ENCODE data around the gene CDH4.

CDH4 gene

GRCh38 chr20:61475729-61476128 lies 223.7 kb downstream of the CDH4 start:
- Histone ChIP-seq H3K4me2 (ENCODE audit: low read depth, low read length, poor library complexity, severe bottlenecking) (no peak overlapping the region), H4K20me1 (ENCODE audit: low read depth, low read length) (no peaks in the 10 kb centered on the region), H3K27ac (ENCODE audit: low read depth, low read length) (no peak overlapping the region), H3K79me2 (ENCODE audit: insufficient read depth, low read length) (no peaks in the 10 kb centered on the region), H3K36me3 (ENCODE audit: low read length) (no peaks in the 10 kb centered on the region), H3K9ac (ENCODE audit: low read length) (no peak overlapping the region), H3K27me3 (ENCODE audit: low read length) (no peaks in the 10 kb centered on the region), H3K9me2 (replicated peaks; ENCODE audit: insufficient read depth, low read length) (no peaks in the 10 kb centered on the region), H3K9me3 (ENCODE audit: insufficient read depth, low read length) (no peaks in the 10 kb centered on the region), H3F3A (ENCODE audit: insufficient read depth) (no peaks in the 10 kb centered on the region), H2AFZ (ENCODE audit: low read depth, low read length, severe bottlenecking) (no peak overlapping the region), H3K4me3 (ENCODE audit: insufficient read depth, low read length, poor library complexity, severe bottlenecking) (no peak overlapping the region)
- no peak for TF ChIP-seq EZH2phosphoT487 (conservative IDR thresholded peaks at IDR 0.05; ENCODE audit: low read length)

GRCh38 chr20:61476956-61477355 lies 224.9 kb downstream of the CDH4 start:
- no peak overlapping the region for H3K4me2 ChIP-seq (ENCODE audit: low read depth, low read length, poor library complexity, severe bottlenecking)
- H2AFZ ChIP-seq (ENCODE audit: low read depth, low read length, severe bottlenecking) = no peak overlapping the region
- no peaks in the 10 kb centered on the region for H4K20me1 ChIP-seq (ENCODE audit: low read depth, low read length)
- no peaks in the 10 kb centered on the region for H3K27me3 ChIP-seq (ENCODE audit: low read length)
- H3K9ac ChIP-seq (ENCODE audit: low read length) = no peak overlapping the region
- H3K36me3 ChIP-seq (ENCODE audit: low read length) = no peaks in the 10 kb centered on the region
- no peaks in the 10 kb centered on the region for H3K9me2 ChIP-seq (replicated peaks; ENCODE audit: insufficient read depth, low read length)
- TF ChIP-seq, protein P1, sequence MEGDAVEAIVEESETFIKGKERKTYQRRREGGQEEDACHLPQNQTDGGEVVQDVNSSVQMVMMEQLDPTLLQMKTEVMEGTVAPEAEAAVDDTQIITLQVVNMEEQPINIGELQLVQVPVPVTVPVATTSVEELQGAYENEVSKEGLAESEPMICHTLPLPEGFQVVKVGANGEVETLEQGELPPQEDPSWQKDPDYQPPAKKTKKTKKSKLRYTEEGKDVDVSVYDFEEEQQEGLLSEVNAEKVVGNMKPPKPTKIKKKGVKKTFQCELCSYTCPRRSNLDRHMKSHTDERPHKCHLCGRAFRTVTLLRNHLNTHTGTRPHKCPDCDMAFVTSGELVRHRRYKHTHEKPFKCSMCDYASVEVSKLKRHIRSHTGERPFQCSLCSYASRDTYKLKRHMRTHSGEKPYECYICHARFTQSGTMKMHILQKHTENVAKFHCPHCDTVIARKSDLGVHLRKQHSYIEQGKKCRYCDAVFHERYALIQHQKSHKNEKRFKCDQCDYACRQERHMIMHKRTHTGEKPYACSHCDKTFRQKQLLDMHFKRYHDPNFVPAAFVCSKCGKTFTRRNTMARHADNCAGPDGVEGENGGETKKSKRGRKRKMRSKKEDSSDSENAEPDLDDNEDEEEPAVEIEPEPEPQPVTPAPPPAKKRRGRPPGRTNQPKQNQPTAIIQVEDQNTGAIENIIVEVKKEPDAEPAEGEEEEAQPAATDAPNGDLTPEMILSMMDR (IDR thresholded peaks at IDR 0.05; ENCODE audit: insufficient read depth, low read length, poor library complexity, severe bottlenecking) = no peak
- no peak for TF ChIP-seq EZH2phosphoT487 (conservative IDR thresholded peaks at IDR 0.05; ENCODE audit: low read length)
- no peak overlapping the region for H3K4me3 ChIP-seq (ENCODE audit: insufficient read depth, low read length, poor library complexity, severe bottlenecking)
- H3F3A ChIP-seq (ENCODE audit: insufficient read depth) = no peaks in the 10 kb centered on the region
- no peaks in the 10 kb centered on the region for H3K9me3 ChIP-seq (ENCODE audit: insufficient read depth, low read length)
- H3K27ac ChIP-seq (ENCODE audit: low read depth, low read length) = no peak overlapping the region
- H3K79me2 ChIP-seq (ENCODE audit: insufficient read depth, low read length) = no peaks in the 10 kb centered on the region

DNA sequence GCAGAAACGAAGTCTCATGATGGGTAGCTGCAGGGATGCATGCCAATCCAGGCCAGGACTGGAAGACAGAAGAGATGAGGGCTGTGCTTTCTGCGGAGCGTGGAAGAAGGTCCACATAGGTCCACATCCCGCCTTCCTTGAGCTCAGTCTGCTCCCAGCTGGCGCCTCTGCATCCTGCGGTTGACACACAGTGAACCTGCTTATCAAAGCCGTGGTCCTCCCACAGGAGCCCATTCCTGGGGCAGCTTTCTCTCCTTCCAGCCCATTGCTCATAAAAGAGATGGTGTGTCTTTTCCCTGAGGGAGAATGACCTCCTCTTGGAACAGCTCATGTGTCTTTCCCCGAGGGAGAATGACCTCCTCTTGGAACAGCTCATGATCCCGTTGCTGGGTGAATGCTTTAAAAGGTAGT lies 225.4 kb downstream of the CDH4 start:
- Histone ChIP-seq H3K36me3 (ENCODE audit: low read length) (no peaks in the 10 kb centered on the region), H3F3A (ENCODE audit: insufficient read depth) (no peaks in the 10 kb centered on the region), H3K9me3 (ENCODE audit: insufficient read depth, low read length) (no peaks in the 10 kb centered on the region), H4K20me1 (ENCODE audit: low read depth, low read length) (no peaks in the 10 kb centered on the region), H3K27ac (ENCODE audit: low read depth, low read length) (no peak overlapping the region), H3K4me2 (ENCODE audit: low read depth, low read length, poor library complexity, severe bottlenecking) (no peak overlapping the region), H2AFZ (ENCODE audit: low read depth, low read length, severe bottlenecking) (no peak overlapping the region), H3K9me2 (replicated peaks; ENCODE audit: insufficient read depth, low read length) (no peaks in the 10 kb centered on the region), H3K27me3 (ENCODE audit: low read length) (no peaks in the 10 kb centered on the region), H3K79me2 (ENCODE audit: insufficient read depth, low read length) (no peaks in the 10 kb centered on the region), H3K4me3 (ENCODE audit: insufficient read depth, low read length, poor library complexity, severe bottlenecking) (no peak overlapping the region), H3K9ac (ENCODE audit: low read length) (no peak overlapping the region)
- TF ChIP-seq, protein P1 (IDR thresholded peaks at IDR 0.05; ENCODE audit: insufficient read depth, low read length, poor library complexity, severe bottlenecking) = no peak
- no peak for TF ChIP-seq EZH2phosphoT487 (conservative IDR thresholded peaks at IDR 0.05; ENCODE audit: low read length)

DNA sequence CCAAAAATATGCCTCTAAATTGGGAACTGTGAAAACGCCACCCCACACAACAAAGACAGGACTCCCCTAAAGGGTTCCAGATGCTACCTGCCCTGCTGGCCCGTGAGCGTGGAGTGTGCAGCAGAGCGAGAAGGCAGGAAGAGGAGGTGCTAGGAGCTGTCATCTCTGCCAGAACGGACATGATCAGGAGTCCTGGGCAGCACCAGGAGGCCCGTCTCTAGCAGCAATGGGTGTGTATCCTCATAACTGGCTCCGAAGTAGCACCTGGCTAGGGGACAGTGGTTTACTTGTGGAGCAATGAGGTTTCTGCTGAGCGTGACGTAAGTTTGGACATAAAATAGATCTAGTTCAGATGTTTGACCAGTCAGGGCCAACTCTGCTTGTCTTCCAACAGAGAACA lies 226.0 kb downstream of the CDH4 start:
- Histone ChIP-seq H3K27me3 (ENCODE audit: low read length) (no peaks in the 10 kb centered on the region), H3K9me2 (replicated peaks; ENCODE audit: insufficient read depth, low read length) (no peaks in the 10 kb centered on the region), H3K27ac (ENCODE audit: low read depth, low read length) (no peak overlapping the region), H3K36me3 (ENCODE audit: low read length) (no peaks in the 10 kb centered on the region), H3K4me3 (ENCODE audit: insufficient read depth, low read length, poor library complexity, severe bottlenecking) (no peak overlapping the region), H3K79me2 (ENCODE audit: insufficient read depth, low read length) (no peaks in the 10 kb centered on the region), H3K4me2 (ENCODE audit: low read depth, low read length, poor library complexity, severe bottlenecking) (no peak overlapping the region), H3K9ac (ENCODE audit: low read length) (no peak overlapping the region), H4K20me1 (ENCODE audit: low read depth, low read length) (no peaks in the 10 kb centered on the region), H3K9me3 (ENCODE audit: insufficient read depth, low read length) (no peaks in the 10 kb centered on the region), H2AFZ (ENCODE audit: low read depth, low read length, severe bottlenecking) (no peak overlapping the region), H3F3A (ENCODE audit: insufficient read depth) (no peaks in the 10 kb centered on the region)
- TF ChIP-seq EZH2phosphoT487 (conservative IDR thresholded peaks at IDR 0.05; ENCODE audit: low read length) = no peak
- TF ChIP-seq, protein P1 (IDR thresholded peaks at IDR 0.05; ENCODE audit: insufficient read depth, low read length, poor library complexity, severe bottlenecking) = no peak
